ENCODE results near the gene CLDN7.

Gene CLDN7

DNA sequence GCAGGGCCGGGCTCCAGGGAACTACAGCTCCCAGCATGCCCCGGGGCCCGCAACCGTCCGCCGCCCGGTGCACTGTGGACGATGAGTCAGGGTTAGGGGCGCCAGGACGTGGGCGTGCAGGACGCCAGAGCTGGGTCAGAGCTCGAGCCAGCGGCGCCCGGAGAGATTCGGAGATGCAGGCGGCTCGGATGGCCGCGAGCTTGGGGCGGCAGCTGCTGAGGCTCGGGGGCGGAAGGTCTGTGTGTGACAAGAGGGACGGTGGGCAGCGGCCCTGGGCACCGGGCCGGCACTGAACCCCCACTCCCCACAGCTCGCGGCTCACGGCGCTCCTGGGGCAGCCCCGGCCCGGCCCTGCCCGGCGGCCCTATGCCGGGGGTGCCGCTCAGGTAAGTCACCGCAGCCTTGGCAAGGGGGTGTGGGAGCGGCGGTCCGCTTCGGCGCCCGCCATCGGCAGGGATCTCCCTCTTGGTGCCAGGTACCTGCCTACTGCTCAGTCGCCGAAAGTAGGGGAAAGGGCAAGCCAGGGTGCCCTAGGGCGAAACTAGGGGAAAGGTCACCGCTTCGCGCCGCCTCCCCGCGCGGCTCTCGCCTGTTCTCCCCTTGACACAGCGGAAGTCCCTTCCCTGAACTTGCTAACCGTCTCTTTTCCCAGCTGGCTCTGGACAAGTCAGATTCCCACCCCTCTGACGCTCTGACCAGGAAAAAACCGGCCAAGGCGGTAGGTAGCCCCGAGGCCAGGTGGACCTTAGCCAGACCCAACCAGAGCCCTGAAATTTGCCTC is 42.3 kb downstream of the CLDN7 start, which contains the start of the genes ACADVL and DLG4:
ACADVL (plus strand) TSS at position 127 of the 781 bp plus-strand sequence; CDS start at position 174, 47 bp downstream.
DLG4 (minus strand) TSS at position 25 of the 781 bp plus-strand sequence.
- H3K4me3 ChIP-seq (replicated peaks in 1 of 2; ENCODE audit: low read depth in 2 of 2, low read length in 2 of 2): peak within 1 kb of the TSS; percentile 78 to 86
- TF ChIP-seq, protein P1, sequence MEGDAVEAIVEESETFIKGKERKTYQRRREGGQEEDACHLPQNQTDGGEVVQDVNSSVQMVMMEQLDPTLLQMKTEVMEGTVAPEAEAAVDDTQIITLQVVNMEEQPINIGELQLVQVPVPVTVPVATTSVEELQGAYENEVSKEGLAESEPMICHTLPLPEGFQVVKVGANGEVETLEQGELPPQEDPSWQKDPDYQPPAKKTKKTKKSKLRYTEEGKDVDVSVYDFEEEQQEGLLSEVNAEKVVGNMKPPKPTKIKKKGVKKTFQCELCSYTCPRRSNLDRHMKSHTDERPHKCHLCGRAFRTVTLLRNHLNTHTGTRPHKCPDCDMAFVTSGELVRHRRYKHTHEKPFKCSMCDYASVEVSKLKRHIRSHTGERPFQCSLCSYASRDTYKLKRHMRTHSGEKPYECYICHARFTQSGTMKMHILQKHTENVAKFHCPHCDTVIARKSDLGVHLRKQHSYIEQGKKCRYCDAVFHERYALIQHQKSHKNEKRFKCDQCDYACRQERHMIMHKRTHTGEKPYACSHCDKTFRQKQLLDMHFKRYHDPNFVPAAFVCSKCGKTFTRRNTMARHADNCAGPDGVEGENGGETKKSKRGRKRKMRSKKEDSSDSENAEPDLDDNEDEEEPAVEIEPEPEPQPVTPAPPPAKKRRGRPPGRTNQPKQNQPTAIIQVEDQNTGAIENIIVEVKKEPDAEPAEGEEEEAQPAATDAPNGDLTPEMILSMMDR (IDR thresholded peaks at IDR 0.05; ENCODE audit: low read depth, low read length): no peak
- peak; percentile 85 to 92 for DNase-seq (ENCODE audit: low read depth in 2 of 2)

DNA sequence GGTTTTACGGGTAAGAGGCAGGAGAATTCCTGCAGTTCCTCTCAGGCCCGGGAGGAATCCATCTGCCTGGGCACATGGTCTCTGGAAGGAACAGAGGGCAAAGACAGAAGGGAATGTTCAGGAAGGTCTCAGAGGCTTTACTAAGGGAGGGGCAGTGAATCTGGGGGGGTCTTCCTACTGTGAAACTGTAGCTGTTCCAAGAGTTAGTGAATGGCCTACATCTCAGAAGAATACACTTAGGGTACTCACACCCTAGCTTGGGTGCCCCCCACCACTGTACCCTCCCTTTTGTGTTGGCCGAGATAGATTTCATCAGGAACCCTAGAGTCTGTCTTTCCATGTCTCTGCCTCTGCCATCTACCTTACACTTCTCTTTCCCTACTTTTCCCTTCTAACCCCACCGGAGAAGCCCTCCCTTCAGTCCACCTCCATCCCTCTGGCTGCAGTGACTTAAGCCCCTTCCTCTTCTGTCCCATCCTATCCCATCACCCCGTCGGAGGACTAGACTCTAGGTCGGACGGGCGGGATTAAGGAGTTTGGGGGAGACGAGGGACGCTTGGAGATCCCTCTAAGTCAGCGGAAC is 43.0 kb downstream of the CLDN7 start:
- peak overlapping the region; percentile 78 to 86 for H3K4me3 ChIP-seq (replicated peaks in 1 of 2; ENCODE audit: low read depth in 2 of 2, low read length in 2 of 2)
- DNase-seq (ENCODE audit: low read depth in 2 of 2): no peak
- TF ChIP-seq, protein P1 (IDR thresholded peaks at IDR 0.05; ENCODE audit: low read depth, low read length): no peak

DNA sequence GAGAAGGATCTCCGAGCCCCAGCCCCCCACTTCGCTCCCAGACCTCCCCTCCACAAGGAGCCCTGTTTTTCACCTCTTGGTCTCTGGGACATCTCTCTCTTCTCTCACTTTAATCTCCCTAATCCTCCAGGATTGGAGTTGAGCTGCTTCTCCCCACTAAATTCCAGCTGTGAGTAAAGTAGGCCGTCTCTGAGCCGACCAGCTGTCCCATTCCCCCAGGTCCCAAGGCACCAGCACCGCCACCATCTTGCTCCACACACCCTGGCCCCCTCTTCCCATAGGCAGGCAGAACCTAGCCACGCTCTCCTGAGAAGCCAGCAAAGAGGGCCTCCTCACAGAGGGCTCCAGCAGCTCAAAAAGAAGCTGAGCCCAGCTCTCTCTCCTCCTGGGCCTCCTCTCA is 43.5 kb downstream of the CLDN7 start:
- DNase-seq (ENCODE audit: low read depth in 2 of 2): no peak
- TF ChIP-seq, protein P1 (IDR thresholded peaks at IDR 0.05; ENCODE audit: low read depth, low read length): no peak
- no peak overlapping the region for H3K4me3 ChIP-seq (replicated peaks in 1 of 2; ENCODE audit: low read depth in 2 of 2, low read length in 2 of 2)

- TF ChIP-seq, protein P1 (IDR thresholded peaks at IDR 0.05; ENCODE audit: low read depth, low read length): no peak
- DNase-seq (ENCODE audit: low read depth in 2 of 2): no peak
- H3K4me3 ChIP-seq (replicated peaks in 1 of 2; ENCODE audit: low read depth in 2 of 2, low read length in 2 of 2): peak overlapping the region in 1 of 2 donors; percentile 61
Measured at GRCh38 chr17:7218166-7218565, 44.1 kb downstream of the CLDN7 start.

DNA sequence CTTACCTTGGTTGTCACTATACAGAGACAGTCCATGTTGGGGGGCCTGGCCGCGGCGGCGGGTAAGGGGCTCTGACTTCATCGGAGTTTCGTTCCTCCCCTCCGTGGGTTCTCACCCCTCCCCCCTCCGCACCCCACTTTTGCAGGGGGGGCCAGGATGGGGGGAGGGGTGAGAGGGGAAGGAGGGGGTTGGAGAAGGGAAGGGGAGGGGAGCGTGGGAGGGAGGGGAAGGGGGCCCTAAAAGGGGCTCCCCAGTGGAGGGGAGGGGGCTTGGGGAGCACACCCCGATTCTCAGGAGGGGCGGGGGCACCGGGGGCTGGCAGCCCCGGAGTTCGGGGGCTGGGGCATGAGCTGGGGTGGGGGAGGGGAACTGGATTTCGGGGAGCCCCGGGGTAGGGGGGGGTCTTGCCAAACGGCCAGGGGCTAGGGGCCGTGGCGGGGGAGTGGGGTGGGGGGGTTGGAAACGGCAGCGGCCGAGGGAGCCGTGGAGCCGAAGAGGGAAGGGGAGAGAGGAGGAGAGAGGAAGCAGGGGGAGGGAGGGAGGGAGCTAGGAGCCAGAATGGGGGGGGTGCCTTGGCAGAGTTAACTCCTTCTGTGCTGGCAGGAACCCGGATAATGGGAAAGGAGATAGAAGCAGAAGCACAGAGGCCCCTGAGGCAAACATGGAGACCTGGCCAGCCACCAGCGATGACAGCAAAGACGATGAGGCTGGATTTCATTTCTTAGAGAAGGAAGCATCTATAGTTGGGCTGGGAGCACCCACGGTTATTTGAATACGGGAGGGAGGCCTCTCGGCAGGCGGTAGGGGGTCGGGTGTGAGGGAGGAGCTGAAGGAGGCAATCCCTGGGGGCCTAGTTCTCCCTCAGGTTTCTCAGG is 44.9 kb downstream of the CLDN7 start:
- H3K4me3 ChIP-seq (replicated peaks in 1 of 2; ENCODE audit: low read depth in 2 of 2, low read length in 2 of 2): peak overlapping the region; percentile 61 to 76
- TF ChIP-seq, protein P1 (IDR thresholded peaks at IDR 0.05; ENCODE audit: low read depth, low read length): no peak
- DNase-seq (ENCODE audit: low read depth in 2 of 2): peak; percentile 81 to 89

GRCh38 chr17:7216242-7217112 is 45.8 kb downstream of the CLDN7 start:
- peak overlapping the region; percentile 61 to 76 for H3K4me3 ChIP-seq (replicated peaks in 1 of 2; ENCODE audit: low read depth in 2 of 2, low read length in 2 of 2)
- TF ChIP-seq, protein P1 (IDR thresholded peaks at IDR 0.05; ENCODE audit: low read depth, low read length): no peak
- DNase-seq (ENCODE audit: low read depth in 2 of 2): no peak

All from cardiac fibroblast (primary cell).